SK-N-SH (cell line): ENCODE results near the gene IL4R. TPM values are rescaled to one million over a fixed set of nuclear protein-coding genes. Genes with fewer than 3 reads are reported as not detected.

Experiments
- CTCF ChIA-PET: fragments of 300-600, 350-600 bp; formaldehyde crosslinking; extraction: SDS; loops from one replicate; lab custom pipeline; 2021; lab: Yijun Ruan, JAX
- POLR2A ChIA-PET: fragments of 350-600 bp; sonication (Branson Sonifier 250); formaldehyde crosslinking; extraction: SDS; loops from one replicate; lab custom pipeline; 2020; ENCODE audit warnings: antibody characterized with exemption, inconsistent platforms; lab: Yijun Ruan, JAX
- DNase-seq: peaks from one replicate; pipeline ENCODE4 v3.0.0; 2012
- H2AFZ ChIP-seq: fragments of 200-600 bp; sonication (generic); 2 replicates; pipeline ENCODE4 v1.8.1; 2016; ENCODE audit warnings: antibody characterized with exemption, mild to moderate bottlenecking, low read depth
- H3F3A ChIP-seq: fragments of 200-600 bp; sonication (generic); replicated peaks from 2 replicates; pipeline ENCODE3; 2016; ENCODE audit warnings: antibody characterized with exemption, mild to moderate bottlenecking; ENCODE audit not compliant: insufficient read depth
- H3K27ac ChIP-seq, 2 experiments: fragments of 200-500 bp in 1 of 2; fragments of 200-600 bp in 1 of 2; sonication (Bioruptor generic) in 1 of 2; sonication (generic), shearing (Covaris generic) in 1 of 2; 2 replicates each; pipeline versions ENCODE4 v1.5.1 to v1.6.1; 2014 to 2016; ENCODE audit warnings: low read depth in 2 of 2, inconsistent platforms in 1 of 2, low read length in 1 of 2, mild to moderate bottlenecking in 1 of 2, mixed read lengths in 1 of 2
- H3K27me3 ChIP-seq: fragments of 200-600 bp; sonication (generic), shearing (Covaris generic); 2 replicates; pipeline ENCODE4 v1.6.1; 2016; ENCODE audit warnings: mixed run types; ENCODE audit not compliant: insufficient read depth
- H3K36me3 ChIP-seq, 2 experiments: fragments of 200-500 bp in 1 of 2; fragments of 200-600 bp in 1 of 2; sonication (Bioruptor generic) in 1 of 2; sonication (generic) in 1 of 2; replicated peaks in 1 of 2; 2 replicates each; pipeline versions ENCODE3 to v1.5.1; 2014 to 2016; ENCODE audit warnings: low read length in 1 of 2, mild to moderate bottlenecking in 1 of 2; ENCODE audit not compliant: insufficient read depth in 2 of 2, control insufficient read depth in 1 of 2
- H3K4me1 ChIP-seq, 2 experiments: fragments of 200-500 bp in 1 of 2; fragments of 200-600 bp in 1 of 2; sonication (Bioruptor generic) in 1 of 2; sonication (generic), shearing (Covaris generic) in 1 of 2; 2 replicates each; pipeline versions ENCODE4 v1.5.1 to v1.6.1; 2014 to 2016; ENCODE audit warnings: low read depth in 1 of 2, low read length in 1 of 2, mixed run types in 1 of 2; ENCODE audit not compliant: insufficient read depth in 2 of 2, control insufficient read depth in 1 of 2
- H3K4me2 ChIP-seq: fragments of 200-600 bp; sonication (generic), shearing (Covaris generic); 2 replicates; pipeline ENCODE4 v1.6.1; 2017; ENCODE audit warnings: mixed run types
- H3K4me3 ChIP-seq, 2 experiments: fragments of 200-500 bp in 1 of 2; fragments of 200-600 bp in 1 of 2; sonication (Bioruptor generic) in 1 of 2; sonication (generic), shearing (Covaris generic) in 1 of 2; 2 replicates each; pipeline versions ENCODE4 v1.5.1 to v1.8.1; 2014 to 2016; ENCODE audit warnings: low read depth in 2 of 2, inconsistent platforms in 1 of 2, low read length in 1 of 2, mild to moderate bottlenecking in 1 of 2, mixed read lengths in 1 of 2, moderate library complexity in 1 of 2
- H3K79me2 ChIP-seq: fragments of 200-600 bp; sonication (generic); 2 replicates; pipeline ENCODE4 v1.8.1; 2017; ENCODE audit warnings: mild to moderate bottlenecking; ENCODE audit not compliant: insufficient read depth
- H3K9ac ChIP-seq: fragments of 200-600 bp; sonication (generic); 2 replicates; pipeline ENCODE4 v1.6.1; 2017; ENCODE audit warnings: mixed run types
- H3K9me2 ChIP-seq: fragments of 200-600 bp; sonication (generic); 2 replicates; pipeline ENCODE4 v1.6.1; 2017; ENCODE audit warnings: mixed run types
- H3K9me3 ChIP-seq: fragments of 200-600 bp; sonication (generic); 2 replicates; pipeline ENCODE4 v1.6.1; 2017; ENCODE audit warnings: mixed run types, mild to moderate bottlenecking, moderate library complexity
- H4K20me1 ChIP-seq: fragments of 200-600 bp; sonication (generic); 2 replicates; pipeline ENCODE4 v1.6.1; 2017; ENCODE audit warnings: mild to moderate bottlenecking, mixed run types; ENCODE audit not compliant: insufficient read depth
- ELF1 ChIP-seq: IDR thresholded peaks from 2 replicates; pipeline ENCODE4 v1.4.0; 2012
- EP300 ChIP-seq, 2 experiments: IDR thresholded peaks; 2 replicates each; pipeline versions ENCODE4 v1.4.0 to v1.6.1; 2012; ENCODE audit warnings: borderline replicate concordance in 1 of 2, low read depth in 1 of 2, low read length in 1 of 2
- FOSL2 ChIP-seq: IDR thresholded peaks from 2 replicates; pipeline ENCODE4 v1.4.0; 2012; ENCODE audit warnings: low read depth, mild to moderate bottlenecking, moderate library complexity, borderline replicate concordance
- FOXJ3 ChIP-seq: sonication (generic); formaldehyde crosslinking; IDR thresholded peaks from 2 replicates; pipeline ENCODE4 v1.5.1; 2020; ENCODE audit warnings: mild to moderate bottlenecking, missing genetic modification reagents
- GABPA ChIP-seq: IDR thresholded peaks from 2 replicates; pipeline ENCODE4 v1.4.0; 2012; ENCODE audit warnings: low read depth, mild to moderate bottlenecking
- GATA2 ChIP-seq: sonication (generic); formaldehyde crosslinking; IDR thresholded peaks from 2 replicates; pipeline ENCODE4 v1.5.0; 2020; ENCODE audit warnings: mild to moderate bottlenecking, missing genetic modification reagents
- IRF3 ChIP-seq: fragments of 150-350 bp; IDR thresholded peaks from 2 replicates; pipeline ENCODE4 v1.6.1; 2016; ENCODE audit warnings: mild to moderate bottlenecking, low read depth, low read length
- JUND ChIP-seq: IDR thresholded peaks from 2 replicates; pipeline ENCODE4 v1.4.0; 2012
- MEF2A ChIP-seq: IDR thresholded peaks from 2 replicates; pipeline ENCODE4 v1.4.0; 2012; ENCODE audit warnings: low read depth, borderline replicate concordance
- MXI1 ChIP-seq: IDR thresholded peaks from 2 replicates; pipeline ENCODE4 v1.6.1; 2012; ENCODE audit warnings: mild to moderate bottlenecking, low read depth, low read length, improper control_type of control experiment
- PBX3 ChIP-seq: IDR thresholded peaks from 2 replicates; pipeline ENCODE4; 2012
- POLR2AphosphoS5 ChIP-seq: IDR thresholded peaks from 2 replicates; pipeline ENCODE4 v1.6.1; 2012; ENCODE audit warnings: low read depth, low read length
- RAD21 ChIP-seq: IDR thresholded peaks from 2 replicates; pipeline ENCODE4 v1.6.1; 2012; ENCODE audit warnings: mild to moderate bottlenecking, low read length
- RCOR1 ChIP-seq: fragments of 150-350 bp; IDR thresholded peaks from 2 replicates; pipeline ENCODE4 v1.6.1; 2017; ENCODE audit warnings: antibody characterized with exemption, low read length
- RFX5 ChIP-seq: IDR thresholded peaks from 2 replicates; pipeline ENCODE4 v1.6.1; 2012; ENCODE audit warnings: mild to moderate bottlenecking, improper control_type of control experiment, low read length
- RXRA ChIP-seq: IDR thresholded peaks from 2 replicates; pipeline ENCODE4 v1.4.0; 2012; ENCODE audit warnings: low read depth, mild to moderate bottlenecking, borderline replicate concordance
- SIN3A ChIP-seq: IDR thresholded peaks from 2 replicates; pipeline ENCODE4 v1.6.1; 2012; ENCODE audit warnings: low read depth, mild to moderate bottlenecking, low read length, moderate library complexity, borderline replicate concordance
- SMC3 ChIP-seq: IDR thresholded peaks from 2 replicates; pipeline ENCODE4 v1.6.1; 2012; ENCODE audit warnings: low read depth, low read length, improper control_type of control experiment
- TAF1 ChIP-seq: IDR thresholded peaks from 2 replicates; pipeline ENCODE4 v1.6.1; 2012; ENCODE audit warnings: low read depth, mild to moderate bottlenecking, low read length, moderate library complexity, borderline replicate concordance
- TCF12 ChIP-seq: IDR thresholded peaks from 2 replicates; pipeline ENCODE4 v1.4.0; 2012
- WGBS: methylation state at CpG from one replicate; pipeline ENCODE4 v1.1.6; 2017; ENCODE audit warnings: low lambda C conversion rate; 5-methylcytosine and 5-hydroxymethylcytosine counted together
- polyA plus RNA-seq, 3 experiments: library from polyadenylated mRNA; depleted of rRNA; stranded (reverse); fragments of >200 nt; gene quantifications; 2 replicates each; pipeline ENCODE4 v1.2.3, GENCODE V29; 2012
- TF ChIP-seq, protein P1 (sequence below): fragments of 150-350 bp; IDR thresholded peaks from 2 replicates; pipeline ENCODE4 v1.6.1; 2017; ENCODE audit warnings: antibody characterized with exemption, low read length, low read depth, borderline replicate concordance
- TF ChIP-seq, protein P2 (sequence below): fragments of 200-600 bp; sonication (generic); IDR thresholded peaks from 2 replicates; pipeline ENCODE4 v1.6.1; 2017; ENCODE audit warnings: antibody characterized with exemption, mild to moderate bottlenecking, moderate library complexity
- TF ChIP-seq, protein P3 (sequence below): IDR thresholded peaks from 2 replicates; pipeline ENCODE4 v1.6.1; 2012; ENCODE audit warnings: mild to moderate bottlenecking, low read depth, low read length, moderate library complexity

Gene IL4R
- polyA plus RNA-seq, 1 of the 3 experiments (the other 2 are of a cell fraction): 16.1 TPM

DNA sequence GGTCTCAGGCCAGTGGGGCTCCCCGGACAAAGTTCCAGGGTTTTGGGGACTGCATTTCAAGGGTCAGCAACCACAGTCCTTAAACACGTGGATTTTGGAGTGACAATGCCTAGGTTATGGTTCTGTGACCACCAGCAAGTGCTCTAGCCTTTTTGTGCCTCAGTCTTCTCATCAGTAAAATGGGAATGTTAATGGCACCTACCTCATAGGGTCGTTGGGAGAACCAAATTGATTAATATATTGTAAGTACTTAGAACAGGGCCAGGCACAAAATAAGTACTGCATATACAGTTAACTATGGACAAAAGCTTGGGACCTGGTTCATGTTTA lies 13.8 kb downstream of the IL4R start (continued):
- TF ChIP-seq SIN3A: no peak
- TF ChIP-seq POLR2AphosphoS5: no peak
- TF ChIP-seq SMC3: no peak
- TF ChIP-seq, protein P1, sequence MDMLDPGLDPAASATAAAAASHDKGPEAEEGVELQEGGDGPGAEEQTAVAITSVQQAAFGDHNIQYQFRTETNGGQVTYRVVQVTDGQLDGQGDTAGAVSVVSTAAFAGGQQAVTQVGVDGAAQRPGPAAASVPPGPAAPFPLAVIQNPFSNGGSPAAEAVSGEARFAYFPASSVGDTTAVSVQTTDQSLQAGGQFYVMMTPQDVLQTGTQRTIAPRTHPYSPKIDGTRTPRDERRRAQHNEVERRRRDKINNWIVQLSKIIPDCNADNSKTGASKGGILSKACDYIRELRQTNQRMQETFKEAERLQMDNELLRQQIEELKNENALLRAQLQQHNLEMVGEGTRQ: no peak
- no peak for TF ChIP-seq TAF1
- TF ChIP-seq FOXJ3: no peak
- no peak for TF ChIP-seq FOSL2

DNA sequence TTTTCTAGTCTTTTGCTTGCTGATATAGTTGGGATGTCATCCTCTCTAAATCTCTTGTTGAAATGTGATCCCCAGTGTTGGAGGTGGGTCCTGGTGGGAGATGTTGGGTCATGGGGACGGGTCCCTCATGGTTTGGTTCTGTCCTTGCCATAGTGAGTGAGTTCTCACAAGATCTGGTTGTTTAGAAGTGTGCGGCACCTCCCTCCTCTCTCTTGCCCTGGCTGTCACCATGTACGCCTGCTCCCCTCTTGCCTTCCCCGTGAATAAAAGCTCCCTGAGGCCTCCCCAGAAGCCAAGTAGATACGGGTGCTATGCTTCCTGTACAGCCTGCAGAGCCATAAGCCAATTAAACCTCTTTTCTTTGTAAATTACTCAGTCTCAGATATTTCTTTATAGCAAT lies 15.2 kb downstream of the IL4R start:
- no peaks in the 10 kb centered on the region for H3K9me2 ChIP-seq
- no peak for TF ChIP-seq MXI1
- no peak for TF ChIP-seq RFX5
- TF ChIP-seq, protein P2, sequence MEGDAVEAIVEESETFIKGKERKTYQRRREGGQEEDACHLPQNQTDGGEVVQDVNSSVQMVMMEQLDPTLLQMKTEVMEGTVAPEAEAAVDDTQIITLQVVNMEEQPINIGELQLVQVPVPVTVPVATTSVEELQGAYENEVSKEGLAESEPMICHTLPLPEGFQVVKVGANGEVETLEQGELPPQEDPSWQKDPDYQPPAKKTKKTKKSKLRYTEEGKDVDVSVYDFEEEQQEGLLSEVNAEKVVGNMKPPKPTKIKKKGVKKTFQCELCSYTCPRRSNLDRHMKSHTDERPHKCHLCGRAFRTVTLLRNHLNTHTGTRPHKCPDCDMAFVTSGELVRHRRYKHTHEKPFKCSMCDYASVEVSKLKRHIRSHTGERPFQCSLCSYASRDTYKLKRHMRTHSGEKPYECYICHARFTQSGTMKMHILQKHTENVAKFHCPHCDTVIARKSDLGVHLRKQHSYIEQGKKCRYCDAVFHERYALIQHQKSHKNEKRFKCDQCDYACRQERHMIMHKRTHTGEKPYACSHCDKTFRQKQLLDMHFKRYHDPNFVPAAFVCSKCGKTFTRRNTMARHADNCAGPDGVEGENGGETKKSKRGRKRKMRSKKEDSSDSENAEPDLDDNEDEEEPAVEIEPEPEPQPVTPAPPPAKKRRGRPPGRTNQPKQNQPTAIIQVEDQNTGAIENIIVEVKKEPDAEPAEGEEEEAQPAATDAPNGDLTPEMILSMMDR: no peak
- TF ChIP-seq EP300 (IDR thresholded peaks at IDR 0.05; ENCODE audit: borderline replicate concordance in 1 of 2, low read depth in 1 of 2, low read length in 1 of 2): no peak
- TF ChIP-seq GATA2 (CRISPR knock-in tag): no peak
- no peak for TF ChIP-seq RXRA
- no peak for TF ChIP-seq MEF2A
- TF ChIP-seq, protein P1: no peak
- TF ChIP-seq SIN3A: no peak
- TF ChIP-seq ELF1: no peak
- TF ChIP-seq FOSL2: no peak
- TF ChIP-seq RAD21: no peak
- TF ChIP-seq, protein P3, sequence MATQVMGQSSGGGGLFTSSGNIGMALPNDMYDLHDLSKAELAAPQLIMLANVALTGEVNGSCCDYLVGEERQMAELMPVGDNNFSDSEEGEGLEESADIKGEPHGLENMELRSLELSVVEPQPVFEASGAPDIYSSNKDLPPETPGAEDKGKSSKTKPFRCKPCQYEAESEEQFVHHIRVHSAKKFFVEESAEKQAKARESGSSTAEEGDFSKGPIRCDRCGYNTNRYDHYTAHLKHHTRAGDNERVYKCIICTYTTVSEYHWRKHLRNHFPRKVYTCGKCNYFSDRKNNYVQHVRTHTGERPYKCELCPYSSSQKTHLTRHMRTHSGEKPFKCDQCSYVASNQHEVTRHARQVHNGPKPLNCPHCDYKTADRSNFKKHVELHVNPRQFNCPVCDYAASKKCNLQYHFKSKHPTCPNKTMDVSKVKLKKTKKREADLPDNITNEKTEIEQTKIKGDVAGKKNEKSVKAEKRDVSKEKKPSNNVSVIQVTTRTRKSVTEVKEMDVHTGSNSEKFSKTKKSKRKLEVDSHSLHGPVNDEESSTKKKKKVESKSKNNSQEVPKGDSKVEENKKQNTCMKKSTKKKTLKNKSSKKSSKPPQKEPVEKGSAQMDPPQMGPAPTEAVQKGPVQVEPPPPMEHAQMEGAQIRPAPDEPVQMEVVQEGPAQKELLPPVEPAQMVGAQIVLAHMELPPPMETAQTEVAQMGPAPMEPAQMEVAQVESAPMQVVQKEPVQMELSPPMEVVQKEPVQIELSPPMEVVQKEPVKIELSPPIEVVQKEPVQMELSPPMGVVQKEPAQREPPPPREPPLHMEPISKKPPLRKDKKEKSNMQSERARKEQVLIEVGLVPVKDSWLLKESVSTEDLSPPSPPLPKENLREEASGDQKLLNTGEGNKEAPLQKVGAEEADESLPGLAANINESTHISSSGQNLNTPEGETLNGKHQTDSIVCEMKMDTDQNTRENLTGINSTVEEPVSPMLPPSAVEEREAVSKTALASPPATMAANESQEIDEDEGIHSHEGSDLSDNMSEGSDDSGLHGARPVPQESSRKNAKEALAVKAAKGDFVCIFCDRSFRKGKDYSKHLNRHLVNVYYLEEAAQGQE: no peak
- no peak for TF ChIP-seq IRF3
- TF ChIP-seq PBX3: no peak
- no peak for TF ChIP-seq FOXJ3
- no peak for TF ChIP-seq RCOR1
- no peak for TF ChIP-seq TCF12
- no peak for TF ChIP-seq JUND
- no peak for TF ChIP-seq GABPA
- TF ChIP-seq, all 33 proteins: peak for 0
- Histone ChIP-seq H3K9me3 (no peaks in the 10 kb centered on the region), H3K4me2 (no peak overlapping the region), H3K27ac (no peak overlapping the region), H3K79me2 (peaks cover 85% of the 10 kb centered on the region), H3K27me3 (no peaks in the 10 kb centered on the region), H3K36me3 (peaks cover 0 to 19% of the 10 kb centered on the region in 2 experiments), H2AFZ (no peak overlapping the region), H4K20me1 (no peaks in the 10 kb centered on the region), H3K9ac (no peak overlapping the region), H3K4me1 (peaks cover 0 to 17% of the 10 kb centered on the region in 2 experiments; a peak in 3 of 4 replicates), H3F3A (peaks cover 7% of the 10 kb centered on the region), H3K4me3 (no peak overlapping the region)
- no peak for DNase-seq
- CTCF ChIA-PET: interaction anchor here (0.6 to 1.8 kb wide), 2 partner anchors 10 to 95 kb away, joined by 3 to 4 read pairs; no protein-coding TSS in a partner anchor
- WGBS: 85% methylated on average over 5 of the region's 5 CpGs
- POLR2A ChIA-PET: no interaction called here
